Keratinocyte (primary cell): ENCODE measurements around the gene CLCA4. TPM values are rescaled to one million over a fixed set of nuclear protein-coding genes. Genes with fewer than 3 reads are reported as not detected.

Source experiments
- DNase-seq: peaks from one replicate; pipeline ENCODE4 v3.0.0-alpha.2; 2011; ENCODE audit warnings: low read depth, missing footprints, low spot score
- FAIRE-seq: peaks from 2 replicates; lab custom pipeline; 2011; peaks lifted over from hg19 to GRCh38; lab: Jason Lieb, UNC
- H2AFZ ChIP-seq: 2 replicates; pipeline ENCODE4 v1.6.0; 2012; ENCODE audit warnings: low read length, control low read depth, inconsistent platforms; ENCODE audit not compliant: control insufficient read depth
- H3K27ac ChIP-seq: 2 replicates; pipeline ENCODE4 v1.5.1; 2011; ENCODE audit warnings: low read length; ENCODE audit not compliant: control insufficient read depth, insufficient read depth
- H3K27me3 ChIP-seq: 3 replicates; pipeline ENCODE4 v1.6.0; 2011; ENCODE audit warnings: low read length; ENCODE audit not compliant: control insufficient read depth, insufficient read depth; ENCODE audit errors: extremely low read depth
- H3K36me3 ChIP-seq, 2 experiments: 2 replicates in 1 of 2; 3 replicates in 1 of 2; pipeline ENCODE4 v1.5.1; 2011; ENCODE audit warnings: low read length in 2 of 2, mild to moderate bottlenecking in 1 of 2; ENCODE audit not compliant: control insufficient read depth in 2 of 2, insufficient read depth in 2 of 2; ENCODE audit errors: extremely low read depth in 1 of 2
- H3K4me1 ChIP-seq: 3 replicates; pipeline ENCODE4 v1.5.1; 2011; ENCODE audit warnings: low read length; ENCODE audit not compliant: control insufficient read depth, insufficient read depth; ENCODE audit errors: extremely low read depth
- H3K4me2 ChIP-seq: 3 replicates; pipeline ENCODE4 v1.6.0; 2011; ENCODE audit warnings: low read depth, low read length; ENCODE audit not compliant: control insufficient read depth, insufficient read depth; ENCODE audit errors: extremely low read depth
- H3K4me3 ChIP-seq, 3 experiments: fragments of 200-600 bp in 1 of 3; sonication (generic) in 1 of 3; 2 replicates in 2 of 3; 3 replicates in 1 of 3; pipeline ENCODE4 v1.5.1; 2011 to 2016; ENCODE audit warnings: low read length in 3 of 3, mild to moderate bottlenecking in 3 of 3, control low read depth in 2 of 3, inconsistent platforms in 1 of 3, low read depth in 1 of 3, mixed read lengths in 1 of 3, mixed run types in 1 of 3, moderate library complexity in 1 of 3; ENCODE audit not compliant: control insufficient read depth in 2 of 3, insufficient read depth in 2 of 3; ENCODE audit errors: extremely low read depth in 1 of 3
- H3K79me2 ChIP-seq: 2 replicates; pipeline ENCODE4 v1.6.0; 2012; ENCODE audit warnings: low read length; ENCODE audit not compliant: control insufficient read depth, insufficient read depth
- H3K9ac ChIP-seq: 3 replicates; pipeline ENCODE4 v1.6.0; 2011; ENCODE audit warnings: low read length; ENCODE audit not compliant: control insufficient read depth, insufficient read depth; ENCODE audit errors: extremely low read depth
- H3K9me1 ChIP-seq: 3 replicates; pipeline ENCODE4 v1.6.0; 2011; ENCODE audit warnings: low read length; ENCODE audit not compliant: control insufficient read depth, insufficient read depth; ENCODE audit errors: extremely low read depth
- H3K9me3 ChIP-seq: 2 replicates; pipeline ENCODE4 v1.5.1; 2012; ENCODE audit warnings: low read depth, low read length; ENCODE audit not compliant: control insufficient read depth
- H4K20me1 ChIP-seq: 3 replicates; pipeline ENCODE4 v1.6.0; 2011; ENCODE audit warnings: low read length; ENCODE audit not compliant: control insufficient read depth, insufficient read depth; ENCODE audit errors: extremely low read depth
- EZH2 ChIP-seq: IDR thresholded peaks from one replicate; pipeline ENCODE4 v1.6.1; 2012; ENCODE audit warnings: inconsistent platforms, mild to moderate bottlenecking, low read length, moderate library complexity
- dilution Hi-C: fragments of 300-500 bp; cut with MboI; formaldehyde crosslinking; loops from one replicate; pipeline ENCODE4 v1.7.0; 2020; ENCODE audit warnings: low sequenced_read_pairs; ENCODE audit not compliant: extremely low pct_ligation_motif_present
- polyA plus RNA-seq, 5 experiments: library from polyadenylated mRNA; depleted of rRNA in 3 of 5; stranded (reverse) in 3 of 5; stranded (forward) in 1 of 5; unstranded in 1 of 5; fragments of >200 nt; gene quantifications; 1 replicate in 1 of 5; 2 replicates in 3 of 5; 3 replicates in 1 of 5; pipeline versions ENCODE4 v1.2.1 to v1.2.3, GENCODE V29; 2011 to 2012; ENCODE audit warnings: missing spikeins in 2 of 5, low read depth in 1 of 5, low replicate concordance in 1 of 5
- TF ChIP-seq, protein P1 (sequence below), 3 experiments: IDR thresholded peaks in 1 of 3; conservative IDR thresholded peaks in 1 of 3; optimal IDR thresholded peaks in 1 of 3; 2 replicates in 2 of 3; 3 replicates in 1 of 3; pipeline versions ENCODE3 to v1.5.1; 2011; ENCODE audit warnings: low read length in 3 of 3, mild to moderate bottlenecking in 3 of 3, moderate library complexity in 2 of 3, control low read depth in 1 of 3, inconsistent platforms in 1 of 3; ENCODE audit not compliant: insufficient read depth in 2 of 3; ENCODE audit errors: extremely low read depth in 1 of 3

CLCA4 gene
- polyA plus RNA-seq, 1 donor (not counting 4 experiments of a cell fraction or from before 2014, with no cell fraction given), result 1.5 TPM

- peak overlapping the region; percentile 18 for H3K4me2 ChIP-seq
- peaks cover 3% of the 10 kb centered on the region for H3K4me1 ChIP-seq
- no peaks in the 10 kb centered on the region for H4K20me1 ChIP-seq
- no peak overlapping the region for H2AFZ ChIP-seq
- H3K27me3 ChIP-seq, result no peaks in the 10 kb centered on the region
- H3K9ac ChIP-seq, result no peak overlapping the region
- H3K9me1 ChIP-seq, result no peaks in the 10 kb centered on the region
- no peak for DNase-seq
- H3K27ac ChIP-seq, result no peak overlapping the region
- H3K4me3 ChIP-seq, result no peak overlapping the region
- dilution Hi-C loops, result no loop called here
- H3K79me2 ChIP-seq, result no peaks in the 10 kb centered on the region
- FAIRE-seq, result no peak
- H3K36me3 ChIP-seq, result no peaks in the 10 kb centered on the region
- no peaks in the 10 kb centered on the region for H3K9me3 ChIP-seq
- TF ChIP-seq EZH2, result no peak
- TF ChIP-seq, protein P1, sequence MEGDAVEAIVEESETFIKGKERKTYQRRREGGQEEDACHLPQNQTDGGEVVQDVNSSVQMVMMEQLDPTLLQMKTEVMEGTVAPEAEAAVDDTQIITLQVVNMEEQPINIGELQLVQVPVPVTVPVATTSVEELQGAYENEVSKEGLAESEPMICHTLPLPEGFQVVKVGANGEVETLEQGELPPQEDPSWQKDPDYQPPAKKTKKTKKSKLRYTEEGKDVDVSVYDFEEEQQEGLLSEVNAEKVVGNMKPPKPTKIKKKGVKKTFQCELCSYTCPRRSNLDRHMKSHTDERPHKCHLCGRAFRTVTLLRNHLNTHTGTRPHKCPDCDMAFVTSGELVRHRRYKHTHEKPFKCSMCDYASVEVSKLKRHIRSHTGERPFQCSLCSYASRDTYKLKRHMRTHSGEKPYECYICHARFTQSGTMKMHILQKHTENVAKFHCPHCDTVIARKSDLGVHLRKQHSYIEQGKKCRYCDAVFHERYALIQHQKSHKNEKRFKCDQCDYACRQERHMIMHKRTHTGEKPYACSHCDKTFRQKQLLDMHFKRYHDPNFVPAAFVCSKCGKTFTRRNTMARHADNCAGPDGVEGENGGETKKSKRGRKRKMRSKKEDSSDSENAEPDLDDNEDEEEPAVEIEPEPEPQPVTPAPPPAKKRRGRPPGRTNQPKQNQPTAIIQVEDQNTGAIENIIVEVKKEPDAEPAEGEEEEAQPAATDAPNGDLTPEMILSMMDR (optimal IDR thresholded peaks at IDR 0.05 in 1 of 3, IDR thresholded peaks at IDR 0.05 in 1 of 3, conservative IDR thresholded peaks at IDR 0.05 in 1 of 3; ENCODE audit: extremely low read depth in 1 of 3, insufficient read depth in 2 of 3, low read length in 3 of 3), result no peak
Measured at GRCh38 chr1:86567341-86567740, 20.5 kb downstream of the CLCA4 start.

DNA sequence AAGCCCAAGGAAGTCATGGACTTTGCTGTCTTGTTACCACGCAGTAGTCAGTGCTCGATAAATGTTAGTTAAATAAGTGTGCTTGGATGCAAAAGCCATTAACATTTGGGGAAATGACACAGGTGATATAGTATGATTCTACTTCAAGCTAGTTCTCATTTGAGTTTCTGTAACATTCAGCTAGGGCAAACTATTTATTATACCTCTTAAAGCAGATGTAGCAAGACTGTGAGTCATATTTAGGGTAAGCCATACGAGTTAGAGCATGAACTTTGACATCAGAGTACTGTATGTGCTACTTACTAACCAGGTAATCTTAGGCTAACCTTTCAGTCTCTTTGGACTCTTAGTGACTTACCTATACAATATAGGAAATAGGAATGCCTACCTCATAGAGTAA lies 21.0 kb downstream of the CLCA4 start:
- no peak overlapping the region for H3K4me3 ChIP-seq
- peaks cover 3% of the 10 kb centered on the region for H3K4me1 ChIP-seq
- no peaks in the 10 kb centered on the region for H3K9me3 ChIP-seq
- no peaks in the 10 kb centered on the region for H4K20me1 ChIP-seq
- dilution Hi-C loops, result no loop called here
- H3K27ac ChIP-seq, result no peak overlapping the region
- TF ChIP-seq, protein P1 (optimal IDR thresholded peaks at IDR 0.05 in 1 of 3, IDR thresholded peaks at IDR 0.05 in 1 of 3, conservative IDR thresholded peaks at IDR 0.05 in 1 of 3; ENCODE audit: extremely low read depth in 1 of 3, insufficient read depth in 2 of 3, low read length in 3 of 3), result no peak
- TF ChIP-seq EZH2, result no peak
- no peaks in the 10 kb centered on the region for H3K79me2 ChIP-seq
- H3K36me3 ChIP-seq, result no peaks in the 10 kb centered on the region
- no peak overlapping the region for H2AFZ ChIP-seq
- FAIRE-seq (peak; percentile 57), DNase-seq (no peak)
- H3K27me3 ChIP-seq, result no peaks in the 10 kb centered on the region
- no peaks in the 10 kb centered on the region for H3K9me1 ChIP-seq
- H3K9ac ChIP-seq, result no peak overlapping the region
- peak overlapping the region; percentile 18 for H3K4me2 ChIP-seq
